HG03442 (cell line): ENCODE data around the gene GPR161.

Experiments
- ATAC-seq: cut with Tn5 transposase; IDR thresholded peaks from one replicate; pipeline ENCODE4 v1.9.1; 2021; ENCODE audit warnings: mild to moderate bottlenecking, moderate library complexity; ENCODE audit not compliant: unreplicated experiment

The GPR161 gene

DNA sequence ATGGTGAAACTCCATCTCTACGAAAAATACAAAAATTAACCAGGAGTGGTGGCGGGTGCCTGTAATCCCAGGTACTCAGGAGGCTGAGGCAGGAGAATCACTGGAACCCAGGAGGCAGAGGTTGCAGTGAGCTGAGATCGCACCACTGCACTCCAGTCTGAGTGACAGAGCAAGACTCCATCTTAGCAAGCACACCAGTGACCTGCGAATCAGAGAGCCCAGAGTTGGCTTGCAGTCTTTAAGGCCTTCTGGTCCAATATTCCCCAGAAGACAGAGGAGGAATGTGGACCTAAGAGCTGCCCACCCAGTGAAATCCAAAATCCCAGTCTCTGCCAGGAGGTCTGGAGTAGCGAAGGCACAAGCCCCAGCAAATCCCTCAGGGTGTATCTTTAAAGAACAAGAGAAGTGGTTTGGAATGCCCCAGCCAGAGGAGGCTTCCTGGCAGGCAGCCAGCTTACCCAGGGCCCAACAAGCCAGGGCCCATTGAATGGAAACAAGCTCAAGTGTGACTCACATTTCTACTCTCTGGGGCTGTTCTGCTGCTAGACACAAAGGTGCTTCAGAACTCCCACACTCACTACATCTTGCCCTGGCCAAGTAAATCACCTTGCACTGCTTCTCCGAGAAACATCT lies 23.9 kb downstream of the GPR161 start:
- peak; percentile 72 for ATAC-seq

- no peak for ATAC-seq
These were observed 25.7 kb downstream of the GPR161 start for GRCh38 chr1:168110896-168111545.

- no peak for ATAC-seq
These were observed 30.5 kb downstream of the GPR161 start for GRCh38 chr1:168106274-168106673.

- no peak for ATAC-seq
These were observed 30.9 kb downstream of the GPR161 start for GRCh38 chr1:168105846-168106245.

- ATAC-seq = no peak
These were observed 32.2 kb downstream of the GPR161 start for GRCh38 chr1:168104535-168104934.

DNA sequence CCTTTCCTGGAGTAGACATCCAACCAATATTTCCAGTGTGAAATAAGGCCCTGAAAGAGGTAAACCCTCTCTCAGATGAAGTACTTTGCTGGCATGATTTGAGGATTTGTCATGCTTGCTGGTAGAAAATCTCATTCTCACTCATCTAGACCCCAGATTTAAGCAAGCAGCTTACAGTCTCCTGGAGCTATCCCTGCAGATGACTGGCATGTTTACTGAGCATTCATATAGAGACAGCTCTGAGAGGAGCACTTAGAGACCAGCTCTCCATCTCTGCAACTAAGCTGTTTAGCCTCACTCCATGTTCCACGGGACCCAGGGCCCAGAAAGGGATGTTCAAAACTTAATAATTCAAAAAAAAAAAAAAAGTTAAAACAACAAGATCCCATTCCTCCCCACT lies 34.2 kb downstream of the GPR161 start:
- no peak for ATAC-seq

DNA sequence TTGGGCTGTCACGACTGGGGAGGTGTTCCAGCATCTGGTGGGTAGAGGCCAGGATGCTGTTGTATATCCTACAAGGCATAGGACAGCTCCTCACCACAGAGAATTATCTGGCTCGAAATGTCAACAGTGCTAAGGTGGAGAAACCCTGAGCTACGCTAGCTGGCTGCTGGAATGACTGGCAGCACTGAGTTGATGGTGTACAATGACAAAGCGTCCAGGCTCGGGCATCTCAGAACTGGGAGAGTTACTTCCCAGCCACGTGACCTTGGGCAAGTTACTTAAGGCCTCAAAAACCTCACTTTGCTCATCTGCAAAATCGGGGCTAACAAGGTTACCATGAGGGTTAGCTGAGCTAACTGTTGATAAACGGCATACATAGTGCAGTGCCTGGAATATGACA lies 35.4 kb downstream of the GPR161 start:
- ATAC-seq = no peak

- no peak for ATAC-seq
These were observed 36.3 kb downstream of the GPR161 start for GRCh38 chr1:168100315-168101002.

DNA sequence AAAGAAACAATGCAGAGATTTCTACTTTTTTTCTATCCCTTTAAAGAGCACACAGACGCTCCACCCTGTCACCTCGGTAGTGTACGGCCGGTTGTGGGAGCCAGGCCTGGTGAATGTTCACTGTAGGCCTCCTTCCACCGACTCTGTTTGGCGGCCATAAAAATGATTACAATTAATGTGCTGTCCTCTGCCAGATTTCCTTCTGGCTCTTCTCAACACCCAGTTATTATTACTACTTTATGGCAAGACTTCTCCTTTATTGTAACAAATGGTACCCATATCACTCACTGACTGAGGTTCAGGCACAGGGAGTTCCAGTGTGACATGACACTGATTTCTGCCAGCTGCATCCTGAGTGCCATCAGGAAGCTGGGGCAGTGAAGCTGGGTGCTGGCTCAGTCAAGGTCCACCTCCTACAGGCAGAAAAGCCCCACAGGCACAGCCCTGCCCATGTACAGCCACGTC lies 37.4 kb downstream of the GPR161 start:
- ATAC-seq = no peak

DNA sequence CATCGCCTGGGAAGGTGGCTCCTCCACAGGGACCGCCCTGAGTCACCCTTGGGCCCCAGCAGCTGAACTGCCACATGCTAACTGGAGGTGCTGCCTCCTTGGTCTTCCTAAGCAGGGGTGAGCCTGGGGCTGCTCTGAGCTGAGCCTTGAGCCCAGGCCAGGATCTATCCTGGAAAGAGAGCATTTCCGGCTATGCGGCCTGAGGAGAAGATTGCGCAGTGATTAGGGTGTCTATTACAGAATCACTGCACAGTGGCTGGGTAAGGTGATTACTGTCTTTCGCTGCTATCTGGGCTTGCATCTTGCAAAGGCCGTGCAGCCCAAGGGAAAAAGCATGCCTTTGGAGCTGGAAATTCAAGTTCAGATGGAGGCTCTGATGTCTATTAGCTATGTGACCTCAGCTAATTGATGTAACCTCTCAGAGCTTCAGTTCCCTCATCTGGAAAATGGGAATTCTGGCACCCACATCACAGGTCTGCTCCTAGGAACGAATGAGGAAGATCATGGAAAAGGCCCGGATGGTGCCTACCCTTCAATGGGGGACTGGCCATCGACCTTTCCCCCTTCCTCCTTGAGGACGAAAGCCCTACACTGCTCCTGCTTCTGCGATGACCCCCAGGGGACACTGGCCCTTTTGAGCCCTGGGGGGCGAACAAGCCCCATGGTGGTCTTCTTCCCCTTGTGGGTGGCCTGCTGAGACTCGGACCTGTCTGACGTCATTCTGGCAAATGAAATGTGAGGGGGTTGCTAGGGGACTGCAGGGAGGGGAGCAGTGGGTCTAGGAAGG lies 38.0 kb downstream of the GPR161 start:
- ATAC-seq = no peak

DNA sequence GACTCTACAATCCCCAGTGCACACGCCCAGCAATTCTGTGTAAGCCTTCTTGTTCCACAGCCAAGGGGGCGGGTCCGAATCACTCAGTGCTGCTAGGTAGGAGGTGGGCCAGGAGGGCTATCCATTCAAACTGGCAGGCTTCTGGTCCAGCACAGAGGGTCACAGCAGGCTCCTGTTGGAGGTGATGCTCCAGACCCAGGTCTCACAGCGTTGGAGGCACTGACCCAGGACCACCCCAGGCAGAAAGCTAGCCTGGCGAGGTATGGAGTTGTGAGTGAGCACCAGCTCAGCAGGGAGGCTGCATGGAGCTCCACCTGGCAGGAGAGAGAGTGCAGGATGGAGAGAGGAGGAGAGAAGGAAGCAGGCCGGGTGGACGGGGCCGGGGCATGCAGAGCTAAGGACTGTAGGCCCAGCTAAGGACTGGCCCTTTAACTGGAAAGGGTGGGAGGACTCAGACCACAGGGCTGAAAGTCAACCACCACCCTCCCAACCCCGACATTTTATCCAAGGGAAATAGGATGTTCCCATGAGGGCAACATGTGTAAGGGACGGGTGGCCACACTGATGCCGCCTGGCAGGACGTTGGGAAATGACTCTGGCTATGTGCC lies 38.7 kb downstream of the GPR161 start:
- ATAC-seq = no peak

- no peak for ATAC-seq
These were observed 40.2 kb downstream of the GPR161 start for GRCh38 chr1:168096296-168097165.

GRCh38 chr1:168095476-168095875 lies 41.3 kb downstream of the GPR161 start:
- ATAC-seq = no peak

- no peak for ATAC-seq
These were observed 43.1 kb downstream of the GPR161 start for GRCh38 chr1:168093616-168094015.

DNA sequence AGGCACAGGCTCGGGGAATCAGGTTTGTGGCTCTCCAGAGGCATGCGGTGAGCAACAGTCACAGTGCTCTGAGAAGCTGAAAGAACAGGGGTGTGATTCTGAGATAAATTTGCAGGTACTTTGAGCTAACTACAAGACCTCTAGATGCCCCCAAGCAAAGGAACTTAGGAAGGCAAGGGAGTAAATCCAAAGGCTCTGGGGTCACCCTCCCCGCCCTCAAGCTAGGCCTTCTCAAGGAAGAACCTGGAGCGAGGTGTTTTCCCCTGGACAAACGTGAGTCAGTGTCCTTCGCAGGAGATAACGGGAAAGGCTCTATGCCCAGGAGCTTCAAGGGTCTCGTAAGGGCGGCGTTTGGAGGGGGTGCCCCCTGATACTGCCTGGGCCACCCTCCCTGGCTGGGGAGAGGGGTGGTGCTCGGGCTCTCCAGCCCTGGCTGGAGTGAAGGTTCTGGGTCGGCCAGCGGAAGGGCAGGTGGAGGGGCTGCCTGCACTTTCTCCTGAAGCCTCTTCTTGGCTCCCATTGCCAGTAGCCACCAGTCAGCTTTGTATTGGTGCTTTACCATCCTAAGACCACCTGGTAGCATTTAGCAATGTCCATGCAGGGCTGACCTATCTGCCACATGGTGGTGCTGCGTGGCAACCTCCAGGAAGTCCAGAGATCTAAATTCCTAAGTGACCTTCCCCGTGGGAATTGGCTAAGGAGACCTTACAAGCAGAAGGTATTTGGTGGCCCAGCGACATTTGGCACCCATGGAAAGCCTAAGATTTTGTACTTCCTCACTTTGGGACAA lies 44.0 kb downstream of the GPR161 start:
- no peak for ATAC-seq

- ATAC-seq = no peak
These were observed 44.8 kb downstream of the GPR161 start for GRCh38 chr1:168091720-168092550.

DNA sequence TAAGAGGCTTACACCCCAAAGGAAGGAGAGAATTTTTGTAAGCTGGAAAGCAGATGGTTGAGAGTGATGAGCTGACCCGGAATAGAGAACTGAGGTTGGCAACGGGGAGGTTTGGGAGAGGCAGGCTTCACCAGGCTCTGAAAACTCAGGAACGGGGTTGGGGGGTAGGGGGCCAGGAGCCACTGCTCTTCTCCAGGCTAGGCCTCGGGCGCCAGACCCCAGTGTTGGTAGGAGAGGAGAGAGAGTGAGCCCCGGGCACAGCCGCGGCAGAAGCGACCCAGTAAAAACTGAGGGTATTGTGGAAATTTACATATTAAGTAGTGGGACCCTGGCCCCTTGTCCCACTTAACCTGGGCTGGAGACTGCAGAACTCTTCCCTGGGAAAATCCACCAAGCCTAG lies 45.7 kb downstream of the GPR161 start:
- ATAC-seq = no peak

DNA sequence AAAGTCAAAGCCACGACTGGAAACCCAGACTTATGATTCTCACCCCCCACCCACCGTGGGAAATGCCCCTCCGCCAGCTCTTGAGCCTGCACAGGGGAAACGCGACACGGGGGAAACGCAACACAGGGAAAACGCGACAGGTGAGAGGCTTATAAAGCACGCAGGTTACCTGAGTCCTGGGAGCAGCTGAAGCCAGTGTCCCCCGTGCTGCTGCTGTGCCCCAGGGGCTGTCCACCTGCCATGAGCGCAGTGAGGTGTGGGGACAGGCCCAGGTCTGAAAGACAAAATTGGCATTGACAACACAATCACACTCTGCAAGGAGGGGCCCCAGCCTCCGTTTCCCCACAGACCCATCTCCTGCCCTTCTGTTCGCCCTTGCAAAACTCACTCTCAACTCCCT lies 46.3 kb downstream of the GPR161 start:
- no peak for ATAC-seq
